Retinal pigment epithelial cell (primary cell): ENCODE measurements around the gene ADCY7.

ENCODE experiments used
- DNase-seq: peaks from one replicate; pipeline ENCODE4 v3.0.0-alpha.2; 2010; ENCODE audit warnings: low read depth
- H3K4me3 ChIP-seq: 2 replicates; pipeline ENCODE4 v1.5.1; 2011; ENCODE audit warnings: mild to moderate bottlenecking, low read length, control low read depth, moderate library complexity
- TF ChIP-seq, protein P1 (sequence below): conservative IDR thresholded peaks from 2 replicates; pipeline ENCODE4 v1.5.1; 2011; ENCODE audit warnings: low read depth, low read length, control low read depth, inconsistent platforms

Gene ADCY7

GRCh38 chr16:50289950-50290764 is 23.8 kb downstream of the ADCY7 start:
- no peak for DNase-seq

DNA sequence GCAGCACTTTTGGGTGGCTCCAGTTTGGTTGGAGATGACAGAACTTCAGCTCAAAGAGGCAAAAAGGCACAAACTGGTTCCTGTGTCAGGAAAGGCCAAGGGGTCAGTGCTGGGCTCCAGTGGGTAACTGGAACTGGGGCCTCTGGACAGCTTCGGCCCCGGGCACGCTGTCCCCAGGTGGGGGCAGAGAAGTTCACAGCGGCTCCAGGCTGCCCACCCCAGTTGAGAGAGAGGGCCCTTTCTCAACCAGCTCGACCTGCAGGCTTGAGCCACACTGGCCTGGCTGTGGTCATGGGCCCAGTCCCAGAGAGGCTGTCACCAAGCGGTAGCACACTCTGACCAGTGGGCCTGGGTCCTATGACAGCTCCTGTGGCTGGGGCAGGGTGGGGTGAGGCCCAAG is 24.5 kb downstream of the ADCY7 start:
- DNase-seq = no peak
- no peak overlapping the region for H3K4me3 ChIP-seq
- TF ChIP-seq, protein P1, sequence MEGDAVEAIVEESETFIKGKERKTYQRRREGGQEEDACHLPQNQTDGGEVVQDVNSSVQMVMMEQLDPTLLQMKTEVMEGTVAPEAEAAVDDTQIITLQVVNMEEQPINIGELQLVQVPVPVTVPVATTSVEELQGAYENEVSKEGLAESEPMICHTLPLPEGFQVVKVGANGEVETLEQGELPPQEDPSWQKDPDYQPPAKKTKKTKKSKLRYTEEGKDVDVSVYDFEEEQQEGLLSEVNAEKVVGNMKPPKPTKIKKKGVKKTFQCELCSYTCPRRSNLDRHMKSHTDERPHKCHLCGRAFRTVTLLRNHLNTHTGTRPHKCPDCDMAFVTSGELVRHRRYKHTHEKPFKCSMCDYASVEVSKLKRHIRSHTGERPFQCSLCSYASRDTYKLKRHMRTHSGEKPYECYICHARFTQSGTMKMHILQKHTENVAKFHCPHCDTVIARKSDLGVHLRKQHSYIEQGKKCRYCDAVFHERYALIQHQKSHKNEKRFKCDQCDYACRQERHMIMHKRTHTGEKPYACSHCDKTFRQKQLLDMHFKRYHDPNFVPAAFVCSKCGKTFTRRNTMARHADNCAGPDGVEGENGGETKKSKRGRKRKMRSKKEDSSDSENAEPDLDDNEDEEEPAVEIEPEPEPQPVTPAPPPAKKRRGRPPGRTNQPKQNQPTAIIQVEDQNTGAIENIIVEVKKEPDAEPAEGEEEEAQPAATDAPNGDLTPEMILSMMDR = no peak

More at GRCh38 chr16:50289950-50290764, 23.8 kb downstream of the ADCY7 start:
- TF ChIP-seq, protein P1 = no peak
- H3K4me3 ChIP-seq = no peak overlapping the region

GRCh38 chr16:50291719-50292565 is 25.6 kb downstream of the ADCY7 start:
- no peak for DNase-seq

DNA sequence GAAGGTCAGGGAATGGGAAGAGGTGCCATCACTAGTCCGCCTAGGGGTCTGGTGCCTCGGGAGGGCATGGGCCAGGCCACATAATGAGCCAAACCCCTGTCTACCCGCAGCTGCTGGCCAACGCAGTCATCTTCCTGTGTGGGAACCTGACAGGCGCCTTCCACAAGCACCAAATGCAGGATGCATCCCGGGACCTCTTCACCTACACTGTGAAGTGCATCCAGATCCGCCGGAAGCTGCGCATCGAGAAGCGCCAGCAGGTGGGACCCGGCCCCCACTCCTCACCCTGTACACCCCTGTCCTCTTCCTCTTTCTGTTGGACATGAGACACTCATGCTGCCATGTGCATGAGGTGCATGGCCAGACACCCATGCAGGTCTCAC is 26.2 kb downstream of the ADCY7 start:
- H3K4me3 ChIP-seq = no peak overlapping the region
- DNase-seq = no peak

More at GRCh38 chr16:50291719-50292565, 25.6 kb downstream of the ADCY7 start:
- TF ChIP-seq, protein P1 = no peak
- H3K4me3 ChIP-seq = no peak overlapping the region

GRCh38 chr16:50293041-50293783 is 26.9 kb downstream of the ADCY7 start:
- no peak overlapping the region for H3K4me3 ChIP-seq
- TF ChIP-seq, protein P1 = no peak
- DNase-seq = no peak

More for the DNA sequence above, 26.2 kb downstream of the ADCY7 start:
- TF ChIP-seq, protein P1 = no peak

DNA sequence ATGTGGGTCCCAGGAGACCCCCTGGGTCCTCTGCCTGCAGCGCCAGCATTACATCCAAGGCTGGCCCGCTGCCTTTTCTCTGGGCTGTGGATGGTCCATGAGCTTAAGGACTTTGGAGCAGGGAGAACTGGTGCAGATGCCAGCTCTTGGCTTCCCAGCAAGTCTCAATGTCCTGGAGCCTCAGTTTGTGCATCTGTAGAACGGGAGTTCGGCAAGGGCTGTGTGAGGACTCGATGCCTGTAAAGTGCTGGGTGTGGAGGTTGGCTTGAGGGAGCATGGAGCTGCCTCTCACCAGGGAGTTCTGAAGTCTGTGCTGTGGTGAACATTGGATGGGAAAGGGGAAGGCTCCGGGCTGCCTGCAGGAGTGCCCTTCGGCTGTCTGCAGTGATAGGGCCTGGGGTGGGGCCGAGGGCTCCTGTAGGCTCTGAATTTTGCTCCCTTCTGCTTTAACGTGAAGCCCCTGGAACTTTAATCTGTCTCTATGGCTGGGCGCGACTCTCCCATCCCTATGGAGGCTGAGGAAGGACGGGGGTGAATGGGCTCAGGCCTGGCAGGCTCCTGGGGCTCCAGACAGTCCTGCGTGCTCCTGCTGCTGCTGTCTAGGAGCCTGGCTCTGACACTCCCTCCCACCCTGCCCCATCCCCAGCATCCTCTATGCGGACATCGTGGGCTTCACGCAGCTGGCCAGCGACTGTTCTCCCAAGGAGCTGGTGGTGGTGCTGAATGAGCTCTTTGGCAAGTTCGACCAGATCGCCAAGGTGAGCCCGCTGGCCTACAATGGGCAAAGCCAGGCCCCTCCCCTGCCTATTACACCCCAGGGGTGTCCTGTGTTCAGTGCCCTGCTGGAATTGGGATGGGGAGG is 27.9 kb downstream of the ADCY7 start:
- H3K4me3 ChIP-seq = no peak overlapping the region
- DNase-seq = no peak
- TF ChIP-seq, protein P1 = no peak
